ENCODE results near the gene HSPG2. TPM values are rescaled to one million over a fixed set of nuclear protein-coding genes. Genes with fewer than 3 reads are reported as not detected.

HSPG2 gene
- total and polyA plus RNA-seq, 2 of the 8 experiments (the other 6 are each of a cell fraction or from before 2014, with no cell fraction given), result 17.8 to 111 TPM

DNA sequence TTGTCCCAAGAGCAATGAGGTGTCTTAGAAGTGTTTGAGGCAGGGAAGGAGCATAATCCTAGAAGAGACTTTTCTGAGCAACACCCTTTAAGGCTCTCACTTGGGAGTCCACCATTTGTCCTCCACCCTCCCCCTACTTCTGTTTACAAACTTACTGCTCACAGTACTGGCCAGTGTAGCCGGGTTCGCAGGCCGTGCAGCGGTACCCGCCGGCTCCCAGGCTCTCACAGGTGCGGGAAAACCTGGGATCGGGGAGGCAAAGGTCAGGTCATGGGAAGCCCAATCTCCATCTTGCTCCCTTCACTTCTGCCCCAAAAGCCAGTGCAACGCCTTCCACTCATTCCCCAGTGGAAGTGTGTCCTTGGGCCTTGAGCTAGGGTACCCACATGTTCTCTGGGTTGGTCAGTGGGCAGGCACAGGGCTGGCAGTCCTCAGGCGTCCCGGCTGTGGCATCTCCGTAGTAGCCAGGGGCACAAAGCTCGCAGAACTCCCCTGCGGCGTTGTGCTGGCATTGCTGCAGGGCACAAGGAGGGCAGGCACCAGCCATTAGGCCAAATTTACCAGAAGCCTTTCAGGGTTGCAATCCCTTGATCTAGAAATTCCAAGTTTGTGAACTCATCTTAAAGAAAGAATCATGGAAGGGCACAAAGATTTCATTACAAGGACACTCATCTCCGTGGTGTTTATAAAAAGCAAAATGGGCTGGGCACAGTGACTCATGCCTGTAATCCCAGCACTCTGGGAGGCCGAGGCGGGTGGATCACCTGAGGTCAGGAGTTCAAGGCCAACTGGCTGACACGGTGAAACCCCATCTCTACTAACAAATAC is 75.3 kb downstream of the HSPG2 start (continued):
- TF ChIP-seq, protein P1, sequence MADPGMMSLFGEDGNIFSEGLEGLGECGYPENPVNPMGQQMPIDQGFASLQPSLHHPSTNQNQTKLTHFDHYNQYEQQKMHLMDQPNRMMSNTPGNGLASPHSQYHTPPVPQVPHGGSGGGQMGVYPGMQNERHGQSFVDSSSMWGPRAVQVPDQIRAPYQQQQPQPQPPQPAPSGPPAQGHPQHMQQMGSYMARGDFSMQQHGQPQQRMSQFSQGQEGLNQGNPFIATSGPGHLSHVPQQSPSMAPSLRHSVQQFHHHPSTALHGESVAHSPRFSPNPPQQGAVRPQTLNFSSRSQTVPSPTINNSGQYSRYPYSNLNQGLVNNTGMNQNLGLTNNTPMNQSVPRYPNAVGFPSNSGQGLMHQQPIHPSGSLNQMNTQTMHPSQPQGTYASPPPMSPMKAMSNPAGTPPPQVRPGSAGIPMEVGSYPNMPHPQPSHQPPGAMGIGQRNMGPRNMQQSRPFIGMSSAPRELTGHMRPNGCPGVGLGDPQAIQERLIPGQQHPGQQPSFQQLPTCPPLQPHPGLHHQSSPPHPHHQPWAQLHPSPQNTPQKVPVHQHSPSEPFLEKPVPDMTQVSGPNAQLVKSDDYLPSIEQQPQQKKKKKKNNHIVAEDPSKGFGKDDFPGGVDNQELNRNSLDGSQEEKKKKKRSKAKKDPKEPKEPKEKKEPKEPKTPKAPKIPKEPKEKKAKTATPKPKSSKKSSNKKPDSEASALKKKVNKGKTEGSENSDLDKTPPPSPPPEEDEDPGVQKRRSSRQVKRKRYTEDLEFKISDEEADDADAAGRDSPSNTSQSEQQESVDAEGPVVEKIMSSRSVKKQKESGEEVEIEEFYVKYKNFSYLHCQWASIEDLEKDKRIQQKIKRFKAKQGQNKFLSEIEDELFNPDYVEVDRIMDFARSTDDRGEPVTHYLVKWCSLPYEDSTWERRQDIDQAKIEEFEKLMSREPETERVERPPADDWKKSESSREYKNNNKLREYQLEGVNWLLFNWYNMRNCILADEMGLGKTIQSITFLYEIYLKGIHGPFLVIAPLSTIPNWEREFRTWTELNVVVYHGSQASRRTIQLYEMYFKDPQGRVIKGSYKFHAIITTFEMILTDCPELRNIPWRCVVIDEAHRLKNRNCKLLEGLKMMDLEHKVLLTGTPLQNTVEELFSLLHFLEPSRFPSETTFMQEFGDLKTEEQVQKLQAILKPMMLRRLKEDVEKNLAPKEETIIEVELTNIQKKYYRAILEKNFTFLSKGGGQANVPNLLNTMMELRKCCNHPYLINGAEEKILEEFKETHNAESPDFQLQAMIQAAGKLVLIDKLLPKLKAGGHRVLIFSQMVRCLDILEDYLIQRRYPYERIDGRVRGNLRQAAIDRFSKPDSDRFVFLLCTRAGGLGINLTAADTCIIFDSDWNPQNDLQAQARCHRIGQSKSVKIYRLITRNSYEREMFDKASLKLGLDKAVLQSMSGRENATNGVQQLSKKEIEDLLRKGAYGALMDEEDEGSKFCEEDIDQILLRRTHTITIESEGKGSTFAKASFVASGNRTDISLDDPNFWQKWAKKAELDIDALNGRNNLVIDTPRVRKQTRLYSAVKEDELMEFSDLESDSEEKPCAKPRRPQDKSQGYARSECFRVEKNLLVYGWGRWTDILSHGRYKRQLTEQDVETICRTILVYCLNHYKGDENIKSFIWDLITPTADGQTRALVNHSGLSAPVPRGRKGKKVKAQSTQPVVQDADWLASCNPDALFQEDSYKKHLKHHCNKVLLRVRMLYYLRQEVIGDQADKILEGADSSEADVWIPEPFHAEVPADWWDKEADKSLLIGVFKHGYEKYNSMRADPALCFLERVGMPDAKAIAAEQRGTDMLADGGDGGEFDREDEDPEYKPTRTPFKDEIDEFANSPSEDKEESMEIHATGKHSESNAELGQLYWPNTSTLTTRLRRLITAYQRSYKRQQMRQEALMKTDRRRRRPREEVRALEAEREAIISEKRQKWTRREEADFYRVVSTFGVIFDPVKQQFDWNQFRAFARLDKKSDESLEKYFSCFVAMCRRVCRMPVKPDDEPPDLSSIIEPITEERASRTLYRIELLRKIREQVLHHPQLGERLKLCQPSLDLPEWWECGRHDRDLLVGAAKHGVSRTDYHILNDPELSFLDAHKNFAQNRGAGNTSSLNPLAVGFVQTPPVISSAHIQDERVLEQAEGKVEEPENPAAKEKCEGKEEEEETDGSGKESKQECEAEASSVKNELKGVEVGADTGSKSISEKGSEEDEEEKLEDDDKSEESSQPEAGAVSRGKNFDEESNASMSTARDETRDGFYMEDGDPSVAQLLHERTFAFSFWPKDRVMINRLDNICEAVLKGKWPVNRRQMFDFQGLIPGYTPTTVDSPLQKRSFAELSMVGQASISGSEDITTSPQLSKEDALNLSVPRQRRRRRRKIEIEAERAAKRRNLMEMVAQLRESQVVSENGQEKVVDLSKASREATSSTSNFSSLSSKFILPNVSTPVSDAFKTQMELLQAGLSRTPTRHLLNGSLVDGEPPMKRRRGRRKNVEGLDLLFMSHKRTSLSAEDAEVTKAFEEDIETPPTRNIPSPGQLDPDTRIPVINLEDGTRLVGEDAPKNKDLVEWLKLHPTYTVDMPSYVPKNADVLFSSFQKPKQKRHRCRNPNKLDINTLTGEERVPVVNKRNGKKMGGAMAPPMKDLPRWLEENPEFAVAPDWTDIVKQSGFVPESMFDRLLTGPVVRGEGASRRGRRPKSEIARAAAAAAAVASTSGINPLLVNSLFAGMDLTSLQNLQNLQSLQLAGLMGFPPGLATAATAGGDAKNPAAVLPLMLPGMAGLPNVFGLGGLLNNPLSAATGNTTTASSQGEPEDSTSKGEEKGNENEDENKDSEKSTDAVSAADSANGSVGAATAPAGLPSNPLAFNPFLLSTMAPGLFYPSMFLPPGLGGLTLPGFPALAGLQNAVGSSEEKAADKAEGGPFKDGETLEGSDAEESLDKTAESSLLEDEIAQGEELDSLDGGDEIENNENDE (IDR thresholded peaks at IDR 0.05; ENCODE audit: insufficient replicate concordance, low read length), result no peak
- TF ChIP-seq SAP30 (IDR thresholded peaks at IDR 0.05; ENCODE audit: insufficient read depth, insufficient replicate concordance, low read length) (no peak), TCF12 (IDR thresholded peaks at IDR 0.05; ENCODE audit: low read depth, low read length) (no peak), POLR2A (IDR thresholded peaks at IDR 0.05; ENCODE audit: control extremely low read depth in 1 of 2, low read depth in 2 of 2, low read length in 2 of 2) (no peak), SRF (IDR thresholded peaks at IDR 0.05; ENCODE audit: low read depth, low read length) (no peak), POU5F1 (IDR thresholded peaks at IDR 0.05; ENCODE audit: low read depth, low read length) (no peak), RXRA (IDR thresholded peaks at IDR 0.05; ENCODE audit: insufficient read depth, low read depth, low read length) (no peak)
